ENCODE data around the gene TBXAS1.

The TBXAS1 gene

DNA sequence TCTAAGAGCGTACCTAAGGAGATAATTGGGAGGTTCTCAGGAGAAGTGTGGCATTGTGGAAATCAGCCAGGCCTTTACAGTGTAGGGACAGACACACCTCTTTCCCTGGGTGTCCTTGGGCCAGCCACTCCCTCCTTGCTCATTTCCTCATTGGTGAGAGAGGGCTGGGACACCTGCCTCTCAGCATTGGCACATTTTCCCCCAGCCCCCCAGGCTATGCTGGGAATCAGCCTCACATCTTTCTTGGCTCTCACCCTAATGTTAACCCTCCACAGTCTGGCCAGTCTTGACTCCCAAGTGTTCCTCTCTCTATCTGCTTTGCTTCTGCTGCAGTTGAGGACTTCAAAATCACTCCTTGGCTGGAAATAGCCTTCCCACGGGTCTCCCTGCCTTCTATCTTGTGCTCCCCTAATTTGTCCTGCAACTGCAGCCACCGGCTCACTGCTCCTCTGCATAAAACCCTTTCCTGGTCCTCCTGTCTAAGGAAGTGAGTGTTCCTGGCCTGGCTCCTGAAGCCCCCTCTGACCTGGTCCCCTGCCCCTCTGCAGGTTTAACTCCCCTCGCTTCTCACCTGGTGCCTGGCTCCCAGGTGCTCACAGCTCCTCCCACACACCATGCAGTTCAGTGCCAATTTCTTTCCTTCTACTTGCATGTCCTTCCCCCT lies 15.8 kb downstream of the TBXAS1 start:
- H3K27ac ChIP-seq (ENCODE audit: poor library complexity, severe bottlenecking): no peak overlapping the region
- H3K27me3 ChIP-seq (ENCODE audit: insufficient read depth, poor library complexity, severe bottlenecking): no peaks in the 10 kb centered on the region
- H3K4me3 ChIP-seq (ENCODE audit: severe bottlenecking): no peak overlapping the region
- no peak for DNase-seq (ENCODE audit: low spot score)
- H3K36me3 ChIP-seq (ENCODE audit: low read depth): no peaks in the 10 kb centered on the region
- no peak for ATAC-seq (ENCODE audit: low read depth)
- TF ChIP-seq, protein P1, sequence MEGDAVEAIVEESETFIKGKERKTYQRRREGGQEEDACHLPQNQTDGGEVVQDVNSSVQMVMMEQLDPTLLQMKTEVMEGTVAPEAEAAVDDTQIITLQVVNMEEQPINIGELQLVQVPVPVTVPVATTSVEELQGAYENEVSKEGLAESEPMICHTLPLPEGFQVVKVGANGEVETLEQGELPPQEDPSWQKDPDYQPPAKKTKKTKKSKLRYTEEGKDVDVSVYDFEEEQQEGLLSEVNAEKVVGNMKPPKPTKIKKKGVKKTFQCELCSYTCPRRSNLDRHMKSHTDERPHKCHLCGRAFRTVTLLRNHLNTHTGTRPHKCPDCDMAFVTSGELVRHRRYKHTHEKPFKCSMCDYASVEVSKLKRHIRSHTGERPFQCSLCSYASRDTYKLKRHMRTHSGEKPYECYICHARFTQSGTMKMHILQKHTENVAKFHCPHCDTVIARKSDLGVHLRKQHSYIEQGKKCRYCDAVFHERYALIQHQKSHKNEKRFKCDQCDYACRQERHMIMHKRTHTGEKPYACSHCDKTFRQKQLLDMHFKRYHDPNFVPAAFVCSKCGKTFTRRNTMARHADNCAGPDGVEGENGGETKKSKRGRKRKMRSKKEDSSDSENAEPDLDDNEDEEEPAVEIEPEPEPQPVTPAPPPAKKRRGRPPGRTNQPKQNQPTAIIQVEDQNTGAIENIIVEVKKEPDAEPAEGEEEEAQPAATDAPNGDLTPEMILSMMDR (IDR thresholded peaks at IDR 0.05; ENCODE audit: poor library complexity, severe bottlenecking): no peak
- H3K9me3 ChIP-seq (ENCODE audit: severe bottlenecking): no peaks in the 10 kb centered on the region
- no peaks in the 10 kb centered on the region for H3K4me1 ChIP-seq (ENCODE audit: insufficient read depth, poor library complexity, severe bottlenecking)

DNA sequence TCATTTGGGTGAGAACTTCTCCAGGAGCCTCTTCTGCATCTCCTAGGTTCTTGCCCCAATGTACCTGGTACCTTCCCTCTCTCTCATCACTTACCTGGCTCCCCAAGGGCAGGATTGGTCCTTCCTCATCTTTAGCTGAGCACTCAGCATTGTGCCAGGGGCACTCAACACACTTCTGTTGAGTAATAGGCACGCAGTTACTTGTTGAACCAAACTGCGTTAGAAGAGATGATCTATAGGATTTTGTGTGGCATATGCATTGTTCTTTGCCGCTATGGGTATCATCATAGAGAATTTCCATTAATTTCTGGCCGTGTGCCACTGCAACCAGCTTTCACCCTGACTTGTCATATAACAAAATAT lies 16.4 kb downstream of the TBXAS1 start:
- TF ChIP-seq, protein P1 (IDR thresholded peaks at IDR 0.05; ENCODE audit: poor library complexity, severe bottlenecking): no peak
- H3K4me1 ChIP-seq (ENCODE audit: insufficient read depth, poor library complexity, severe bottlenecking): no peaks in the 10 kb centered on the region
- no peaks in the 10 kb centered on the region for H3K27me3 ChIP-seq (ENCODE audit: insufficient read depth, poor library complexity, severe bottlenecking)
- DNase-seq (ENCODE audit: low spot score) (no peak), ATAC-seq (ENCODE audit: low read depth) (no peak)
- H3K9me3 ChIP-seq (ENCODE audit: severe bottlenecking): no peaks in the 10 kb centered on the region
- H3K27ac ChIP-seq (ENCODE audit: poor library complexity, severe bottlenecking): no peak overlapping the region
- no peak overlapping the region for H3K4me3 ChIP-seq (ENCODE audit: severe bottlenecking)
- no peaks in the 10 kb centered on the region for H3K36me3 ChIP-seq (ENCODE audit: low read depth)

DNA sequence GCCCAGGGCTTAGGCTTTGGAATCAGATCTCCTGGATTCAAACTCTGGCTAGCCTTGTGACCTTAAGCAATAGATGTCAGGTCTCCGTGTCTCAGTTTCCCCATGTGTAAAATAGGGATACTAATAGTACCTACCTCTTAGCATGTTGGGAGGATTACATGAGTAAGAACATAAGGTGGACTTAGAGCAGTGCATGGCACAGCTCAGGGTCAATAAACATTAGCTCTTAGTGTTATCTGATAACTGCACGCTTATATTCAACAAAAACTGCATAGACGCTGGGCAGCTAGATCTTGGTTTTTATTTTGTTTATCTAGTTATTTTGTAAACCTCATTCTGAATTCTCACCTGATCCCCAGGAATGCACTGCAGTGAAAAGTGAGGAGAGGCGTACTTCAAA lies 17.2 kb downstream of the TBXAS1 start:
- Histone ChIP-seq H3K4me3 (ENCODE audit: severe bottlenecking) (no peak overlapping the region), H3K27ac (ENCODE audit: poor library complexity, severe bottlenecking) (no peak overlapping the region), H3K36me3 (ENCODE audit: low read depth) (no peaks in the 10 kb centered on the region), H3K27me3 (ENCODE audit: insufficient read depth, poor library complexity, severe bottlenecking) (no peaks in the 10 kb centered on the region), H3K9me3 (ENCODE audit: severe bottlenecking) (no peaks in the 10 kb centered on the region), H3K4me1 (ENCODE audit: insufficient read depth, poor library complexity, severe bottlenecking) (no peaks in the 10 kb centered on the region)
- ATAC-seq (ENCODE audit: low read depth) (no peak), DNase-seq (ENCODE audit: low spot score) (no peak)
- TF ChIP-seq, protein P1 (IDR thresholded peaks at IDR 0.05; ENCODE audit: poor library complexity, severe bottlenecking): no peak

DNA sequence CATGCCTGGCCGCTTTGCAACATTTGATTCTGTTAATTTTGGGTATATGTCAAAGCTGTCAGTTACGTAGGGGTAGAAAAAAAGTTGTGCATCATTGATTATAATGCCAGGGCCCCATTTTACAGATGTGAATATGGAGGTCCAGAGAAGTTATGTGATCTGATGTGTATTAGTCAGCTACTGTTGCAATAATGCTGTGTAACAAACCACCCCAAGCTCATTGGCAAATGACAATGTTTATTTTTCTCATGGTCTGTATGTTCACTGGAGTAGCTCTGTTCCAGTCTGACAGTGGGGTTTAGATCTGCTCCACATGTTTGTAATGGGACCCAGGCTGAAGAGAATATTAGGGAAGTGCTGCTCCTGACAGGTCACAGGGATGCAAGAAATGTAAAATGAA lies 19.2 kb downstream of the TBXAS1 start:
- Histone ChIP-seq H3K4me1 (ENCODE audit: insufficient read depth, poor library complexity, severe bottlenecking) (peaks cover 2% of the 10 kb centered on the region), H3K27ac (ENCODE audit: poor library complexity, severe bottlenecking) (no peak overlapping the region), H3K4me3 (ENCODE audit: severe bottlenecking) (no peak overlapping the region), H3K9me3 (ENCODE audit: severe bottlenecking) (no peaks in the 10 kb centered on the region), H3K27me3 (ENCODE audit: insufficient read depth, poor library complexity, severe bottlenecking) (no peaks in the 10 kb centered on the region), H3K36me3 (ENCODE audit: low read depth) (no peaks in the 10 kb centered on the region)
- TF ChIP-seq, protein P1 (IDR thresholded peaks at IDR 0.05; ENCODE audit: poor library complexity, severe bottlenecking): no peak
- ATAC-seq (ENCODE audit: low read depth) (no peak), DNase-seq (ENCODE audit: low spot score) (no peak)

DNA sequence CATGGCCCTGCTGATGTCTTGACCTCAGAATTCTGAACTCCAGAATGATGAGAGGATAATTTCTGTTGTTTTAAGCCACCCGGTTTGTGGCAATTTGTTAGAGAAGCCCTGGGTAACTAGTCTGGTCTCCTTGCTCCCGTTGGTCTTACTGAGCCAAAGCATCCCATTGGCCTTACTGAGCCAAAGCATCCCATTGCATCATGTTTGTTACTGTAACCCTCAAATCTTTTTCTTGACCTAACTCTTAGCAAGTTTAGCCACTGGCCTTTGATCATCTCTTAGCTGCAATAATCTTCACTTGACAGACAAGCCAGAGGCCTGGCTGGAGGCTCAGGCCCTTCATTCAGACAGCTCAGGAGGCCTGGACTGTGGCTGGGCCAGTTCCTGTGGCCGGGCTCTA lies 21.8 kb downstream of the TBXAS1 start:
- Histone ChIP-seq H3K27ac (ENCODE audit: poor library complexity, severe bottlenecking) (no peak overlapping the region), H3K4me3 (ENCODE audit: severe bottlenecking) (no peak overlapping the region), H3K27me3 (ENCODE audit: insufficient read depth, poor library complexity, severe bottlenecking) (no peaks in the 10 kb centered on the region), H3K9me3 (ENCODE audit: severe bottlenecking) (no peaks in the 10 kb centered on the region), H3K4me1 (ENCODE audit: insufficient read depth, poor library complexity, severe bottlenecking) (peaks cover 9% of the 10 kb centered on the region), H3K36me3 (ENCODE audit: low read depth) (no peaks in the 10 kb centered on the region)
- TF ChIP-seq, protein P1 (IDR thresholded peaks at IDR 0.05; ENCODE audit: poor library complexity, severe bottlenecking): no peak
- DNase-seq (ENCODE audit: low spot score): no peak
- no peak for ATAC-seq (ENCODE audit: low read depth)

Measured in RWPE2 (cell line).